Activated CD4-positive, CD25-positive, alpha-beta regulatory T cell (primary cell): ENCODE data around the gene SNX30.

Experiments used
- DNase-seq, 4 experiments: peaks; one replicate each; lab custom pipeline; 2025; lab: John Stamatoyannopoulos, UW

SNX30 gene

GRCh38 chr9:112858005-112858404 lies 107.4 kb downstream of the SNX30 start:
- no peak for DNase-seq

DNA sequence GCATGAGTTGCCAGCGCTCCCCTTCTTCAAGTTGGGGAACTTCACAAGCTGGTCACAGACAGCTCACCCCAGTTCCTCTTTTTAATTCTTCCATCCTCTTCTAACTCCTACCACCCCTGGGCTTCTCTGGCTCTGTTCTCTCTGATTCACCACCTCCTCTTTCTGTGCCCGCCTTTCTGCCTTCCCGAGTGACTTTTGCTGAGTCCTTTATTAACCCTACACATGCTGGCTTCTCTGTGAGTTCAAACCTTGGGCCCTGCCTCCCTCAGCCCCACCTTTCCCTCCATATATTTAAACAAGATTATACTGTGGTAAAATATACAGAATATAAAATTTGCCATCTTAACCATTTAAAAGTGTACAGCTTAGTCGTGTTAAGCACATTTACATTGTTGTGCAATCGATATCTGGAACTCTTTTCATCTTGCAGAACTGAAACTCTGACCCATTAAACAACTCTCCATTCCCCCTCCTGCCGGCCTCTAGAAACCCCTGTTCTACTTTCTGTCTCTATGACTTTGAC lies 108.1 kb downstream of the SNX30 start:
- DNase-seq, result no peak

DNA sequence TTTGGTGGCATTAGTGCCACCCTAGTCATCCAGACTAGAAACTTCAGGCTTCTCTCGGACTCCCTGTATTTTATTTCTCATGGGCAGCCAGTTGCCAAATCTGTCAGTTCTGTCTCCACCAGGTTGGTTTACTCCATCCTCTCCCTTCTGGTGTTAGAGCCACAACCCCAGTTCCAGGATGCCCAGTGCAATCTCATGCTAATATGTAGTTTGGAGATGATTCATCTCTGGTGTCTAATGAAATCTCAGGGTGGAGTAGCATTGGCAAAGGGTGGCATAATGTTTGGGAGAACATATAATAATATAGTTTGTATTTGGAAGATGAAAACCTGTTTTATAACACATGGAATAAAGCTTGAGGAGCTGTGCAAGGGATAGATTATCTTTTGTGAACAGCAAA lies 109.9 kb downstream of the SNX30 start:
- DNase-seq, result no peak

DNA sequence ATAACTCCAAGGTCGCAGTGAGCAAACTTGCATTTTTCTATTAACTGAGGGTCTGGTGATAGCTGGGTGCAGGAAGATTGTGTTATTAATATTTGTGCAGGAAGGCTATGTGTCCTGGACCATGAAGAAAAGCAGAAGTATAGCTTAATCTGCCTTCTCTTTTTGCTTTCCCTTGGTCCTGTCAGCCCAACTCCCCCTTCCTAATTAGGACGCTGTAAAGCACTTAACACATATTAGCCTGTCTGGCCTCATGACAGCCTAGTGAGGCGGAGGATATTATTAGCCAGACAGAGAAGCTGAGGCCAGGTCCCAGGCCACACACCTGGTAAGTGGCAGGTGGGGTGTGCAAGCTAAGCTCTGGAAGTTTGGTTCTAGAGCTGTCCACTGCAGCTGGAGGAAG lies 110.6 kb downstream of the SNX30 start:
- no peak for DNase-seq

DNA sequence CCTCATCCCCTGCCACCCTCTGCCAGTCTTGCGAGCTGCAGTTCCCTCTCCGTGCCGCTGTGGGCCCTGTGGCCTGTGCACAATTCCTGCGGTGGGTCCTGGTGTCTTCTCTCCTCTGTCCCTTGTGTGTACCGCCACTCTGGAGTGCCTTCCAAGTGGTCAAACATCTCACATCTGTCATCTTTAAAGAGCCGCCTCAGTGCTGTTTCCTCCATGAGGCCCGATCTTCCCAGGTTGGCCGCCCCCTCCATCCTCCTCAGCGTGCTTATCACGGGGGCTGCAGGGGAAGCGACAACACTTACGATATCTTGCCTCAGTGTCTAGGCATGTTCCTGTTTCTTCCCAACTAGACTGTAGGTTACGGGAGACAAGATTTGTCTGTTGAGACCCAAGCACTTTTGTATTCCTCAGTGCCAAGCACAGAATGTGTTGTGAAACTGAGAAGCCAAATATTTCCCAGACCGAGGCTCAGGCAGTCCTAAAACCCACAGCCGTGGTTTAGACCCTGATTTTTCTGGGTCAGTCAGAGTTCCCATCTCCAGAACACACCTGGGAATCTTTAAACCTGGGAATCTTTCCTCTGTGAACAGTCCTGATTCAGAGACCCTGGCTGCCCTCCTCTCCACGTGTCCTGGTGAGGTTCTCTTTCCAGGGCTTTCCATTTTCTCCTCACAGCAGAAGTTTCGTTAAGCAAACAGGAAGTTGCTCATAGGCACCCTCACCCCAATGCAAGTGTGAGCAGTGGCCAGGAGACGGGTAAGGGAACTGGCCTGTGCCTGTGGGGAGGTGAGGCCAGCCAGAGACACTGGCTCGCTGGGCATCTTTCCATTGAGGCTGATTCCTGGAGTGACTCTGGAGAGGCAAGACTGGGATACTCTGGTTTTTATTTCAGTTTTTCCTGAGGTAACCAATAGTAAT lies 111.3 kb downstream of the SNX30 start:
- no peak for DNase-seq

DNA sequence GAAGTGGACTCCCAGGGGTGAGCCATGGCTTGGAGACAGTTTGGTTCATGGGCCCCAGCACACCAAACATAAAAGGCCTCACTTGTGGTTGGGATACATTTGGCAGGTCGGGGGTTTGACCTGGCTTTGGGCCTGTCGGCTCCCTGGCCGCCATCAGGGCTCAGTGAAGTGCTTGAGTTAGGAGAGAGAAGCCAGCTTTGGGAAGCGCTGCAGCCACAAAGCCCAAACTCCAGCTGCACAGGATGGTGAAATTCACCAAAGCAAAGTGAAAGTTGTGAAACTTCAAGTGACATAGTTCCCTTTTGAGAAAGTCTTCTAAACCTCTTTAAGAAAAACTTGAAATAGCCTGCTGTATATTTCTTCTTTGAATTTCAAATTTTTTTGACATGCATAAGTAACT lies 112.7 kb downstream of the SNX30 start:
- no peak for DNase-seq

GRCh38 chr9:112863746-112864145 lies 113.2 kb downstream of the SNX30 start:
- DNase-seq, result no peak

DNA sequence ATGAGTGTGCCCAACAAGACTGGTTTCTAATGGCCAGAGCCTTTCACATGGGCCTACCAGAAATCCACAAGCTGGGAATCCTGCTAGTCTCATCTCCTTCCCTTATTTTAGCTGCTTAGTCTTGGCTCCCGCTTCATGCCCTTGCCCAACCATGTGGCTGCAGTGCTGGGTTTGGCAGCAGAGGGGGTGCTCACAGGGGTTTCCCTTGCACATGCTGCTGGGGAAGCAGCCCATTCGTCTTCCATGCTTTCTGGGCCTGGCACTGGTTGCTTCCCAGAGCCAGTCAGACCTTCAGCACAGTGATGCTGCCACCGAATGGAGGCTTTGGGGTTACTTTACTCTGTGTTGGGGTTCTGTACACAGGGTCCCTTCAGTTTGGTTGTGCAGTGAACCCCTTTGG lies 113.8 kb downstream of the SNX30 start:
- DNase-seq, result no peak

DNA sequence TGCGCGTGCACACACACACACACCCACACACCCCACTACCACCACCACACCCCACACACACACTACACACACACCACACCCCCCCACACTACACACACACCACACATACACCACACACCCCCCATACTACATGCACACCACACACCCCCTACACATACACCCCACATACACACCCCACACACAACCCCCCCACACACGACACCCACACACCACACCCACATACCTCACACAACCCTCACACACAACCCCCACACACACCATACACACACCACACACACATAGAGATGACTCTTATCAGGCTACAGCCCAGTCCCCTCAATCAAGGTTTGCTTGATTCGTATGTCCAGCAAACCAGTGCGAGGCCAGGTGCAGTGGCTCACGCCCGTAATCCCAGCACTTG lies 114.4 kb downstream of the SNX30 start:
- DNase-seq, result no peak

DNA sequence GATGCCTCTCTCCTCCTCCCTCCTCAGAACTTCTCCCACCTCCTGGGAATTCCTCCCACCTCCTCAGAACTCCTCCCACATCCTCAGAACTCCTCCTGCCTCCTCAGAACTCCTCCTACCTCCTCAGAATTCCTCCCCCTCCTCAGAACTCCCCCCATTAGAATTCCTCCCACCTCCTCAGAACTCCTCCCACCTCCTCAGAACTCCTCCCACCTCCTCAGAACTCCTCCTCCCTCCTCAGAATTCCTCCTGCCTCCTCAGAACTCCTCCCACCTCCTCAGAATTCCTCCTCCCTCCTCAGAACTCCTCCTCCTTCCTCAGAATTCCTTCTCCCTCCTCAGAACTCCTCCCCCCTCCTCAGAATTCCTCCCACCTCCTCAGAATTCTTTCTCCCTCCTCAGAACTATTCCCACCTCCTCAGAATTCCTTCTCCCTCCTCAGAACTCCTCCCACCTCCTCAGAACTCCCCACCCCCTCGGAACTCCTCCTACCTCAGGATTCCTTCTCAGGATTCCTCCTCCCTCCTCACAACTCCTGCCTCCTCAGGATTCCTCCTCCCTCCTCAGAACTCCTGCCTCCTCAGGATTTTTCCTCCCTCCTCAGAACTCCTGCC lies 116.2 kb downstream of the SNX30 start:
- no peak for DNase-seq

GRCh38 chr9:112867275-112867991 lies 116.9 kb downstream of the SNX30 start:
- no peak for DNase-seq

- no peak for DNase-seq
These were observed 117.9 kb downstream of the SNX30 start for GRCh38 chr9:112868461-112868860.

- DNase-seq, result no peak
These were observed 118.5 kb downstream of the SNX30 start for GRCh38 chr9:112869041-112869529.

- DNase-seq, result no peak
These were observed 119.4 kb downstream of the SNX30 start for GRCh38 chr9:112869917-112870316.

DNA sequence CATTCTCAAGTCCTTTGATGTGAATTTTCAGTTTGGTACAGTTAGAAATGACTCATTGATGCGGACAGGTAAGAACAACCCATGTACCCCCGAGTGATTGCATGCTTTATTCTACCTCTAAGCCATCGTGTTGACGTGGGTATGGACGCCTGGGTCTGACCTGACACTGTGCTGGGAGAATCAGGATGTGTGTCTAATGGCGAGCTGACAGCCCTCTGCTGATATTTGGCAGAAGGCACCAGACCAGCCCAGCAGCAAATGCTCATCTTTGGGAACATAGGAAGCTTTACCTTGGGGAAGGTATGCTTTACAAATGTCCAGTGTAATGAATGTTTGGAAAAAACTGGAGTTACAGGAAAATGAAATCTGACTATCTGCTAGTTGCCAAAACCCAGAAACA lies 120.0 kb downstream of the SNX30 start:
- DNase-seq, result no peak

DNA sequence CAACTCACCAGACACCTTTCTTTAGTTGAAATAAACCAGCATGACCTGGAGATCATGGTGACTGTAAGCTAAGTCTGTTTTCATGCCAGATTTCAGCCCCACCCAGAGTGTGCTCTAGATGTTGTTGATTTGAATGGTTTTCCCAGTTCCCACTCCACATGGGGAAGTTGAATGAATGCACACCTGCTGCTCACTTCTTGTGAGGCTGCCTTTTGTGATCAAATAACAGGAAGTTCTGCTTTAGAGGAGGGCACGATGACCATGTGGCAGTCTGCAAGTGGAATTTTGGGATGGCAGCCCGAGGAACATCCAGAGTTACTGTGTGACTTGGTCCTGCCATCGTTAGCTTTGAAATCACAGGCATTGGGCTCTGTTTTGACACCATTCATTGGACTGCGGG lies 121.5 kb downstream of the SNX30 start:
- DNase-seq, result no peak

DNA sequence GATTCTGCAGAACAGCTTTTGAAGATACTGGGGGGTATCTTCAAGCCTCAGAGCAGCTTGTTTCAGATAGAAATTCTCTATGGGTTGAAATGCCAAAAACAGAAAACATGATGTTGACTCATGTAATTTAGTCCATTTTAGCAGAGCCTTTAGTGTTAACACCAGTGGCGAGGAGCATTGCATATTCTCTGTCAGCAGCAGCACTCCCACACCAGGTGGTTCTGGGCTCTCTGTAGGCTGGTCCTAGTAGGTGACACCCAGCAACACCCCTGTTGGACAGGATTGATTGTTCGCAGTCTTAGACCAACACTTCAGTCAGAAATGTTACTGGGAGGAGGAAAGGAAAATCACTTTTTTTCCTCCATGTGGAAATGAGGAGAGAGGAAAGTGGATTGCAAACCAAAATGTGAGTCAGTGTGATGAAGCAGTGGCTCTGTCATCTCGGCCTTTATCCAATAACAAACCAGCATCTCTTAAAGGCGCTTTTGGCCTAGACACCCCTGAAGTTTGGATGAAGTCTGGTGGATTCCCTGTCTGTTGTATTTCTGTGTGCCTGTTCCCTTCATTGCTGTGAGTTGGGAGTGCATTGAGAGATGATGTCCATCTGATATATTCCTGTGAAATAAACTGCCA lies 123.3 kb downstream of the SNX30 start:
- no peak for DNase-seq

DNA sequence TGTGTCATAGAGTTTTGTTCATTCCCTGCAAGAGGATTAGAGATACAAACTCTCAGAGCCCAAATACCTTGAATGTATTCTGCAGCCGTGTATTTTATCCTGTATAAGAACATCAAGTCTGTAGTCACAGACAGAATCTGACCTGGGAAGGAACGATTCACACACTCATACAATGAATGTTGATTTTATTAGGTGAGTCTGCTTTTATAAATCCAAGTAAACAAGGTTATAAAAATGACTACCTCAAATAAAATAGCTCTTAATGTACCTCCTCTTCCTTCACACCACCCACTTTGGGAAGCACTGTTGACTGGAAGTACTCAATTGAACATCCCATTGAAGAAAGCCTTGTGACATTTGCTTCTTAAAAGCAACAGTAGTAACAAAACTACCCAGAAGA lies 128.2 kb downstream of the SNX30 start:
- DNase-seq, result no peak

- no peak for DNase-seq
These were observed 130.1 kb downstream of the SNX30 start for GRCh38 chr9:112880650-112881049.

DNA sequence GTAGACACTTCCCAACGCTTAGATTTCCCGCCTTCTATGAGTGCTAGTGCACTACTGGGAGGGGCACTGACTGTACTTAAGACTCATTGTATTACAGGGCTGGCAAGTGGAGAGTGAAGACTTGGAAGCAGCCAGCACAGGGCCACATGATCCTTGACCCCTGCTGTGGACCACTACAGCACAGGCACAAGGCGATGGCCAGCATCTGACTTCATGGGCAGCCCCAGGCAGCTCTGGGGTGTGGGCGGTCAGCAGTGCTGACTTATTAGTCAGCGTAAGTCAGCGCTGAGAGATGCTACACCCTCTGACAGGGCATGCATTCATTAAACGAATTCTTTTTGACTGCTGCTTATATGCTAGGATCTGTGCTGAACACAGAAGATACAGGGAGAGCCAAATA lies 130.8 kb downstream of the SNX30 start:
- no peak for DNase-seq

DNA sequence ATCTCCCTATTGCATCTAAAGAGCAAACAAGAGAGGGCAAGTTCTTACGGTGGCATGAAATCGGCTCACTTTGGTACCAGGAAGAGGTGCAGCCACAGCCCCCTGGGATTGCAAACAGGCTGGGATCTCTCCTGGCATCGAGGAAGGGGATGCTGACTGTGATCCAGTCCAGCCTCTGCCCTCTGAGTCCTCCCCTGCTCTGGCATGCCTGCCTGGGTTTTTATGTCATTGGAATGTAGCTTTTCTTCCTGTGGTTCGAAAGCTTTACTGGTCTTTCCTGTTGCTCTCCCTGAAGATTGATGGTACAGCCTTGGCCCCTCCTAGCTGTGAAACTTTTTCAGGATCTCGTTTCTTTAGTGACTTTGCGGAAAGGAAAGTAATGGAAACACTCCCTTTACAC lies 133.5 kb downstream of the SNX30 start:
- no peak for DNase-seq

DNA sequence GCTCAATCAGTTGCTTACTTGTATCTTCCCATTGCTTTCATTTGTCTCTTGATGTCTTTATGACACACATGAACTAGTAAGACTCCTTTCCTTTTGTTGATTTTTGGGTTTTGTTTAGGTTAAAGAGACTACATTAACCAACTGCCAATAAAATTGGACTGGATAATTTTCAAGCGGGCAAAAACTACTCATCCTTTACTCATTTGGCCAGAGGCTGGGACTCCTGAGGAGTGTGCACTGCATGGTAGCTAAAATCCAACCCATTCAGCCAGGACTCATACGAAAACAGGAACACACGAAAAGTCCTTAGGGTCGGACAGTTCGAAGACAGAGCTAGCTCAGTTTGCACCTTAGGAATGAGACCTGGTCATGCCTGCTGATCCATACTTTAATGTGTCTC lies 134.2 kb downstream of the SNX30 start:
- DNase-seq, result no peak
